ENCODE data around the gene C1QC. TPM values are rescaled to one million over a fixed set of nuclear protein-coding genes. Genes with fewer than 3 reads are reported as not detected.
A peak's percentile ranks its signal among the peaks of the same experiment; 100 is the strongest.

The C1QC gene
- total RNA-seq, 4 donors from 2014 or later = 9.7 to 153 (median 74.8) TPM

- WGBS, 2 donors = 54 to 67% methylated on average over 11 to 13 of the region's 15 CpGs
- no peak for TF ChIP-seq POLR2A (IDR thresholded peaks at IDR 0.05)
- no peak for TF ChIP-seq CTCF (IDR thresholded peaks at IDR 0.05)
- no peak for DNase-seq
- no peaks in the 10 kb centered on the region for H3K36me3 ChIP-seq
- H3K4me1 ChIP-seq = no peaks in the 10 kb centered on the region
- peak overlapping the region in 1 of 4 donors; percentile 21 for H3K27ac ChIP-seq
- no peaks in the 10 kb centered on the region for H3K9me3 ChIP-seq
- H3K4me3 ChIP-seq = no peak overlapping the region
- peaks cover 0 to 65% (median 0%) of the 10 kb centered on the region in 4 donors for H3K27me3 ChIP-seq
- intact Hi-C loops (cut with DNase I) = no loop called here
Measured at GRCh38 chr1:22651941-22652856, 8.8 kb downstream of the C1QC start.

GRCh38 chr1:22652881-22653316, 9.5 kb downstream of the C1QC start, which contains the start of gene C1QB:
Gene C1QB (plus strand): TSS chr1:22653236. CDS start chr1:22659463, 6,227 bp downstream.
- Histone ChIP-seq H3K9me3 (no peaks in the 10 kb centered on the region), H3K36me3 (no peaks in the 10 kb centered on the region), H3K27me3 (peaks cover 0 to 67% (median 0%) of the 10 kb centered on the region in 4 donors), H3K4me3 (peak within 1 kb of the TSS in 3 of 4 donors; percentile 15 to 49 (median 30)), H3K4me1 (no peaks in the 10 kb centered on the region), H3K27ac (peak within 1 kb of the TSS in 2 of 4 donors; percentile 29 to 61)
- intact Hi-C loops (cut with DNase I) = no loop called here
- TF ChIP-seq CTCF (IDR thresholded peaks at IDR 0.05) (no peak), POLR2A (IDR thresholded peaks at IDR 0.05) (peak in 2 of 4 donors; percentile 14 to 41)
- WGBS, 2 donors = 70% methylated on average over 10 of the region's 13 CpGs; no CpG with 5 or more reads in 1 of the 2 donors
- no peak for DNase-seq

GRCh38 chr1:22654692-22655091, 11.3 kb downstream of the C1QC start:
- Histone ChIP-seq H3K9me3 (no peaks in the 10 kb centered on the region), H3K27me3 (peaks cover 0 to 81% (median 0%) of the 10 kb centered on the region in 4 donors), H3K4me3 (peak overlapping the region in 2 of 4 donors; percentile 30 to 49), H3K4me1 (no peaks in the 10 kb centered on the region), H3K27ac (no peak overlapping the region), H3K36me3 (no peaks in the 10 kb centered on the region)
- TF ChIP-seq CTCF (IDR thresholded peaks at IDR 0.05) = peak in 2 of 6 experiments; percentile 3 to 14
- no peak for TF ChIP-seq POLR2A (IDR thresholded peaks at IDR 0.05)
- no peak for DNase-seq
- intact Hi-C loops (cut with DNase I) = no loop called here
- 55 to 57% methylated on average over 5 of the region's 5 CpGs for WGBS, 2 donors

GRCh38 chr1:22658385-22659163, 15.1 kb downstream of the C1QC start:
- H3K27me3 ChIP-seq = peaks cover 0 to 75% (median 0%) of the 10 kb centered on the region in 4 donors
- DNase-seq = no peak
- no peaks in the 10 kb centered on the region for H3K9me3 ChIP-seq
- H3K4me3 ChIP-seq = no peak overlapping the region
- H3K36me3 ChIP-seq = no peaks in the 10 kb centered on the region
- intact Hi-C loops (cut with DNase I) = no loop called here
- TF ChIP-seq CTCF (IDR thresholded peaks at IDR 0.05) (peak in 1 of 6 experiments; percentile 7), POLR2A (IDR thresholded peaks at IDR 0.05) (no peak)
- H3K27ac ChIP-seq = no peak overlapping the region
- H3K4me1 ChIP-seq = no peaks in the 10 kb centered on the region
- 56% methylated on average over 3 of the region's 3 CpGs for WGBS, 2 donors

Measured in esophagus squamous epithelium (tissue), 5 donors.